ENCODE results near the gene TAS2R38. TPM values are rescaled to one million over a fixed set of nuclear protein-coding genes. Genes with fewer than 3 reads are reported as not detected.

Gene TAS2R38
- total RNA-seq: not detected

DNA sequence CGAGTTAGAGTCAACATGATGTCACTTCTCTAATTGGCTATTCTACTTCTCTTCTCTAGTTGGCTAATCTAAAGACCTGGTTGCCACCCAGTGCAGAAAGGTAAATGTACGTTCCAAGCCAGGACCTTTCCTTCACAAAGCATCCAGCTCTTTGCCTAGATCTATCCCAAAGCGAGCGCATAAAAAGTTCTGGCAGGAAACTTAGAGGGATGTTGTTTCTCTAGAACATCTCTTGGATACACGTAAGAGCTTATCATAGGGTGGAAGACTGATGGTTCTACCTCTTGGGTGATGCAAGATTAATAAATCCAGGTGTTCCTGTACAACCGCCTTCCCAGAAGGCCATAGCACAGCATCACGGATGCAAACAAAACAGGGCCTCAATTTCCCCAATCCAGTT, at the start of gene TAS2R38:
TAS2R38 (minus strand) TSS at position 101 of the 400 bp plus-strand sequence; CDS start at position 17, 84 bp downstream.
- intact Hi-C loops (cut with micrococcal nuclease): loop anchor here (10.0 kb wide), 2 partner anchors 511 to 1241 kb away; no protein-coding TSS in a partner anchor
- CTCF ChIA-PET: interaction anchor here (5.1 kb wide), 1 partner anchor 331 kb away, joined by 41 read pairs; no protein-coding TSS in a partner anchor
- H3K27me3 Mint-ChIP-seq (ENCODE audit: low read depth): no peaks in the 10 kb centered on the region
- H3K36me3 Mint-ChIP-seq (ENCODE audit: low read depth): no peaks in the 10 kb centered on the region
- H3K9me3 Mint-ChIP-seq: no peaks in the 10 kb centered on the region
- H3K27ac Mint-ChIP-seq: no peak within 1 kb of the TSS
- peaks cover 11% of the 10 kb centered on the region for H3K4me1 Mint-ChIP-seq (ENCODE audit: low read depth)
- H3K4me3 Mint-ChIP-seq: no peak within 1 kb of the TSS
- no peak for DNase-seq

- intact Hi-C loops (cut with micrococcal nuclease): no loop called here
- CTCF ChIA-PET: no interaction called here
- peaks cover 3% of the 10 kb centered on the region for H3K27me3 Mint-ChIP-seq (ENCODE audit: low read depth)
Observed at GRCh38 chr7:142018154-142018553, 44.6 kb upstream of the TAS2R38 start.

GRCh38 chr7:142017451-142017850, 43.9 kb upstream of the TAS2R38 start:
- DNase-seq: no peak
- CTCF ChIA-PET: no interaction called here
- intact Hi-C loops (cut with micrococcal nuclease): no loop called here
- no peaks in the 10 kb centered on the region for H3K36me3 Mint-ChIP-seq (ENCODE audit: low read depth)
- no peak overlapping the region for H3K27ac Mint-ChIP-seq
- H3K9me3 Mint-ChIP-seq: no peaks in the 10 kb centered on the region
- no peak overlapping the region for H3K4me3 Mint-ChIP-seq
- H3K27me3 Mint-ChIP-seq (ENCODE audit: low read depth): peaks cover 3% of the 10 kb centered on the region
- no peaks in the 10 kb centered on the region for H3K4me1 Mint-ChIP-seq (ENCODE audit: low read depth)

More at GRCh38 chr7:142018154-142018553, 44.6 kb upstream of the TAS2R38 start:
- no peaks in the 10 kb centered on the region for H3K9me3 Mint-ChIP-seq
- H3K4me1 Mint-ChIP-seq (ENCODE audit: low read depth): no peaks in the 10 kb centered on the region
- no peak overlapping the region for H3K4me3 Mint-ChIP-seq
- H3K27ac Mint-ChIP-seq: no peak overlapping the region
- H3K36me3 Mint-ChIP-seq (ENCODE audit: low read depth): no peaks in the 10 kb centered on the region
- no peak for DNase-seq

DNA sequence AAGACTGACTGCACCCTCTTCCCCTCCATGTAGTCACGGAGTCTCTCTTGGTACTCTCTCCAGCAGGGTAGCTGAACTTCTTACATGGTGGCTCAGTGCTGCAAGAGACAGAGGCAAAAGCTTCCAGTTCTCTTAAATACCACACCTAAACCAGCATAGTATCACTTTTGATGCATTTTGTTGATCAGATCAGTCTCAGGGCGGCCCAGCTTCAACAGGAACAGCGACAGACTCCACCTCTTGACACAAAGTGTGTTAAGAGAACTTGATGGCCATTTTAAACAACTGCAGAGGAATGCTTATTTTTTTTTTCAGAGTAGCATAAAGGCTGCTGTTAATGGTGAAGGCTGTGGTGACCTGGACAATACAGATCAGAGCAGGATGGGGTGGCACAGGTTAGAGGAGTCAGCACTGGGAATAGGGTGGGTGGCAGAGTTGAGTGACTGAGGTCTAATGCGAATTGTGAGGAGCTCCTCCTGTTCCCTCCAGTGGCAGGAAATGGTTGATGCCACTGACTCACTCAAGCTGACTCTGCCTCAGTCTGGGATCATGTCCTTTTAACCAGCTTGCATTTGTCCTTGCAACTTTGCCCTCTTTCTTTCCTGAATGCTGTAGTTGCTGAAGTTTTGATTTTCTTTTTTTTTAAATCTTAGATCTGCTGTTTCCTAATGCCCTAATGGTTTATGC, 39.4 kb upstream of the TAS2R38 start:
- Mint-ChIP-seq H3K4me1 (ENCODE audit: low read depth) (no peaks in the 10 kb centered on the region), H3K27ac (no peak overlapping the region), H3K27me3 (ENCODE audit: low read depth) (no peaks in the 10 kb centered on the region), H3K9me3 (no peaks in the 10 kb centered on the region), H3K36me3 (ENCODE audit: low read depth) (no peaks in the 10 kb centered on the region), H3K4me3 (no peak overlapping the region)
- intact Hi-C loops (cut with micrococcal nuclease): no loop called here
- DNase-seq: no peak
- CTCF ChIA-PET: no interaction called here

DNA sequence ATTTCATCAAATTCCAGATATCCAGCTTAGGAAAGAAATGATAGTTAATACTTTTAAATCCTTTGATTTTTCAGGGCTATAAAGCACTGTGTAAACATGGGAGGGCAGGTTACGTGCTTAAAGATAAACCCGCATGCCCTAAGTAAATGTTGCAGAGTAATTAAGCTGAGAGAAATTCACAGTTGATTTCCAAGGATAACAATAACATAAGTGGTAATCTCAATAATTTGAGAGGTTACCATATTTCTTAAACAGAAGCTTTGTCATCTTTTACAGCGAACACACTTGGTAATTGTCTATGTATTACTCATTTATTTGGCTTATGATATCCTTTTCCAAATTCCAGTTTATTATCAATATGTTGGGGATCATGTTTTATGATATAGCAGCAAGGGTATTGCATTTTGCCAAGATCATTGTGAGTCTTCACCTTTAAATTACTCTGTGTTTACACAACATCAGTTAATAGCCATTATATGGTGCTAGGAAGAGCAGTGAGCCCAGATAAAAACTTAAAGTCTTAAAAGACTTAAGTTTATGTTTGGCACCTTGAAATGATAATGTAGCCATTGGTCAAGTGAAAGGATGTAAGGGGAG, 37.5 kb upstream of the TAS2R38 start:
- H3K9me3 Mint-ChIP-seq: no peaks in the 10 kb centered on the region
- no peaks in the 10 kb centered on the region for H3K36me3 Mint-ChIP-seq (ENCODE audit: low read depth)
- H3K27me3 Mint-ChIP-seq (ENCODE audit: low read depth): no peaks in the 10 kb centered on the region
- no peak overlapping the region for H3K4me3 Mint-ChIP-seq
- intact Hi-C loops (cut with micrococcal nuclease): no loop called here
- no peak for DNase-seq
- no peaks in the 10 kb centered on the region for H3K4me1 Mint-ChIP-seq (ENCODE audit: low read depth)
- no peak overlapping the region for H3K27ac Mint-ChIP-seq
- CTCF ChIA-PET: interaction anchor here (1.6 kb wide), 1 partner anchor 34 kb away, joined by 3 read pairs; no protein-coding TSS in a partner anchor

GRCh38 chr7:142009187-142009586, 35.6 kb upstream of the TAS2R38 start:
- Mint-ChIP-seq H3K36me3 (ENCODE audit: low read depth) (no peaks in the 10 kb centered on the region), H3K4me1 (ENCODE audit: low read depth) (no peaks in the 10 kb centered on the region), H3K27me3 (ENCODE audit: low read depth) (no peaks in the 10 kb centered on the region), H3K27ac (no peak overlapping the region), H3K4me3 (no peak overlapping the region), H3K9me3 (no peaks in the 10 kb centered on the region)
- intact Hi-C loops (cut with micrococcal nuclease): no loop called here
- no peak for DNase-seq
- CTCF ChIA-PET: no interaction called here

DNA sequence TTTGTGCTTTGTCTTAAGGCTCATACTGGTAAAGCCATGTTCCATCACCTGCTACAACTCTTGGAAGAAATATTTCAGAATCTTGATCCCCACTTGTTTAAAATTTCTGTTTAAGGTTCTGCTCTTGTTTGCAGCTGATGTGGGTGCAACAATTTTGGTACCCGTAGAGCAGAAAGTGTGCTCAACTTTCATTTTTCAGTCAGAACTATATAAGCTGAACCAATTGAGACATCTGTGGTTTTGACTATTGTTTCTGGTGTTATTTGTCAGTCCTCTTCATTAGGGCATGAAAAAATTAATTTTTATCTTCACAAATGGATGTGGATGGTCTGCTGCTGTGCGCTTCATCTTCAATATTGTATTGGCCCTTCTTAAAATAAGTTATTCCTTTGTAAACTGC, 33.0 kb upstream of the TAS2R38 start:
- no peaks in the 10 kb centered on the region for H3K9me3 Mint-ChIP-seq
- H3K4me1 Mint-ChIP-seq (ENCODE audit: low read depth): no peaks in the 10 kb centered on the region
- no peak overlapping the region for H3K27ac Mint-ChIP-seq
- CTCF ChIA-PET: interaction anchor here (1.4 kb wide), 1 partner anchor 13 kb away, joined by 3 read pairs; no protein-coding TSS in a partner anchor
- intact Hi-C loops (cut with micrococcal nuclease): no loop called here
- H3K4me3 Mint-ChIP-seq: no peak overlapping the region
- DNase-seq: no peak
- H3K27me3 Mint-ChIP-seq (ENCODE audit: low read depth): no peaks in the 10 kb centered on the region
- H3K36me3 Mint-ChIP-seq (ENCODE audit: low read depth): no peaks in the 10 kb centered on the region

DNA sequence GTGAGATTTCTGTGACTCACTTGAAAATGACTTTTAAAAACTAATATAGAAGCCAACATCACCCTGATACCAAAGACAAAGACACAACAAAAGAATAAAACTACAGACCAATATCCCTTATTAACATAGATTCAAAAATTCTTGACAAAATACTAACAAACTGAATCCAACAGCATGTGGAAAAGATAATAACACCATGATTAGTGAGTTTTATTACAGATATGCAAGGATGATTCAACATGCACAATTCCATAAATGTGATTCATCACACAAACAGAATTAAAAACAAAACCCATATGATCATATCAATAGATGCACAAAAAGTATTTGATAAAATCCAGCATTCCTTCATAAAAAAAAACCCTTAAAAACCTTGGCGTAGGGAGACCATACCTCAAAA, 28.6 kb upstream of the TAS2R38 start:
- DNase-seq: no peak
- no peaks in the 10 kb centered on the region for H3K9me3 Mint-ChIP-seq
- CTCF ChIA-PET: no interaction called here
- no peaks in the 10 kb centered on the region for H3K36me3 Mint-ChIP-seq (ENCODE audit: low read depth)
- no peaks in the 10 kb centered on the region for H3K4me1 Mint-ChIP-seq (ENCODE audit: low read depth)
- intact Hi-C loops (cut with micrococcal nuclease): no loop called here
- no peaks in the 10 kb centered on the region for H3K27me3 Mint-ChIP-seq (ENCODE audit: low read depth)
- no peak overlapping the region for H3K27ac Mint-ChIP-seq
- no peak overlapping the region for H3K4me3 Mint-ChIP-seq

DNA sequence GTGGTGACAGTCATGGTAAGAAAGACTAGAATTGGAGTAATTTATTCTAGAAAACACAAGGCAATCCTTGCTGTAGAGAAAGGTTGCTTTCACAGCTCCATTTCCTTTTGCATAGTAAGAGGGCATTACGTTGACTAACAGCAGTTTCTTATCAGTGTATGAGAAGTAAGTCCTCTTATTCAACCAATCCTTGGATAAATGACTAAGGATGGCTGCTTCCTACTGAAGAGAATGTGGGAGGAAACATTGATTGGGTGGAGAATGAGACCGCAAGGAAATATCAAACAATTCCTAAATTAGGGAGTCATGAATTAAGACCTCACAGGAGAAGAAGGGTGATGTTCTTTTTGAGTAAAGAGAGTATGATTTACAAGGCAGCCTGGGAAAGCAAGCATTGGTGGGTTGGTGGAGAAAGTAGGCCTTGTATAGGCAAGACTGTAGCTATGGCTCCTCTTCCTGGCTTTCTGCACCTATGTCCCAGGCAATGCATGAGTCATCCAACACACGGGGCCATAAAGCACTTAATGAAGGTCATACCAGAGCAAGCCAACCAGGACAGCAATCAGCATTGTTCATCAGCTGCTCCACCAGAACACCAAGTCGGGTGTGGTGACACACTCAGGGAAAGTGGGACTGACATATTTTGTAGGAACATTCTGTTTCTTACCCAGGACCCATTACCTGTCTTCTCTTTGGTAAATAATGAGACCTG, 27.7 kb upstream of the TAS2R38 start:
- H3K36me3 Mint-ChIP-seq (ENCODE audit: low read depth): no peaks in the 10 kb centered on the region
- DNase-seq: no peak
- intact Hi-C loops (cut with micrococcal nuclease): no loop called here
- peaks cover 3% of the 10 kb centered on the region for H3K27me3 Mint-ChIP-seq (ENCODE audit: low read depth)
- CTCF ChIA-PET: interaction anchor here (0.9 kb wide), 1 partner anchor 25 kb away, joined by 3 read pairs; no protein-coding TSS in a partner anchor
- H3K27ac Mint-ChIP-seq: no peak overlapping the region
- H3K4me3 Mint-ChIP-seq: no peak overlapping the region
- H3K4me1 Mint-ChIP-seq (ENCODE audit: low read depth): no peaks in the 10 kb centered on the region
- no peaks in the 10 kb centered on the region for H3K9me3 Mint-ChIP-seq

DNA sequence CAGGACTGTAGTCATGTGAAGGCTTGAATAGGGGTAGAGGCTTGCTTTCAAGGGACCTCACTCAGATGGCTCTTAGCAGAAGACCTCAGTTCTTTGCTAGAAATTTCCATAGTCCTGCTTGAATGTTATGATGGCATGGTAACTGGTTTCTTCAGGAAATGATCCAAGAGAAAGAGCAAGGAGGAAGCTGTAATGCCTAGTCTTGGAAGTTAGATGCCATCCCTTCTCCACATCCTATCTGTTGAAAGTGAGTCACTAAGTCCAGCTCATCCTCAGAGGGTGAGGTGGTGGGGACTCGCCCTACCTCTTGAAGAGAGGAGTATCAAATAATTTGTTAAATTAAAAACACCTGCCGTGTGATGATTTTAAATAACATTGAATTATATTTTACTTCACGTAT, 26.7 kb upstream of the TAS2R38 start:
- CTCF ChIA-PET: interaction anchor here (0.9 kb wide), 1 partner anchor 24 kb away, joined by 3 read pairs; no protein-coding TSS in a partner anchor
- intact Hi-C loops (cut with micrococcal nuclease): no loop called here
- no peak for DNase-seq
- H3K27ac Mint-ChIP-seq: no peak overlapping the region
- H3K9me3 Mint-ChIP-seq: no peaks in the 10 kb centered on the region
- peaks cover 4% of the 10 kb centered on the region for H3K27me3 Mint-ChIP-seq (ENCODE audit: low read depth)
- no peaks in the 10 kb centered on the region for H3K4me1 Mint-ChIP-seq (ENCODE audit: low read depth)
- no peak overlapping the region for H3K4me3 Mint-ChIP-seq
- H3K36me3 Mint-ChIP-seq (ENCODE audit: low read depth): no peaks in the 10 kb centered on the region

GRCh38 chr7:141999058-141999623, 25.6 kb upstream of the TAS2R38 start:
- CTCF ChIA-PET: no interaction called here
- H3K27me3 Mint-ChIP-seq (ENCODE audit: low read depth): peaks cover 4% of the 10 kb centered on the region
- no peak for DNase-seq
- H3K36me3 Mint-ChIP-seq (ENCODE audit: low read depth): no peaks in the 10 kb centered on the region
- intact Hi-C loops (cut with micrococcal nuclease): no loop called here
- H3K9me3 Mint-ChIP-seq: no peaks in the 10 kb centered on the region
- no peak overlapping the region for H3K27ac Mint-ChIP-seq
- no peak overlapping the region for H3K4me3 Mint-ChIP-seq
- no peaks in the 10 kb centered on the region for H3K4me1 Mint-ChIP-seq (ENCODE audit: low read depth)

DNA sequence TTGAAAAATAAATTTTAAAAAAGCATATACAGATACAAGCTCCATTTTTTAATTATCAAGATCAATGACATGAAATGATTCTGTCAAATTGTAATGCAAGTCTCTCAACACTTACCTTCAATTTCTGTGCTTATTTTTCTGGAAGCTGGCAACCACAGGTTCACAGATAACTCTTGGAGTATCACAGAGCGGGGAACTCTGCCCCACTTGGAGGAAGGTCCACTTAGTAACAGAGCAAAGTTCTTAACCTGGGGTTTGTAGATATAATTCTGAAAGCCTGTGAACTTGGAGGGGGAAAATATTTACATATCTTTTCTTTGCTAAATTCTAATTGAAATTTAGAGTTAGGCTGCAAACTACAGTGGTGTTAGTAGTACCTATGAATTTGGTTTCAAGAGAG, 19.8 kb upstream of the TAS2R38 start:
- Mint-ChIP-seq H3K27me3 (ENCODE audit: low read depth) (peaks cover 7% of the 10 kb centered on the region), H3K4me1 (ENCODE audit: low read depth) (no peaks in the 10 kb centered on the region), H3K27ac (no peak overlapping the region), H3K36me3 (ENCODE audit: low read depth) (no peaks in the 10 kb centered on the region), H3K9me3 (no peaks in the 10 kb centered on the region), H3K4me3 (no peak overlapping the region)
- CTCF ChIA-PET: interaction anchor here (1.0 kb wide), 1 partner anchor 13 kb away, joined by 3 read pairs; no protein-coding TSS in a partner anchor
- intact Hi-C loops (cut with micrococcal nuclease): no loop called here
- no peak for DNase-seq

All from activated naive CD4-positive, alpha-beta T cell treated with anti-CD3 and anti-CD28 coated beads for 36 hours (primary cell).